Natural killer cell (primary cell): Measurements from ENCODE around the gene SCGB1D1. TPM values are rescaled to one million over a fixed set of nuclear protein-coding genes. Genes with fewer than 3 reads are reported as not detected.
"Not testable (repeated sequence)": the region's sequence is repeated elsewhere in the genome, so short reads cannot be mapped to it uniquely, and the experiment has no call there.

Experiments
- ATAC-seq, 3 donors: fragments of 150-1000 bp in 2 of 3; fragments of 200-7000 bp in 1 of 3; cut with Tn5 transposase; 1 replicate in 1 of 3; 2 replicates in 2 of 3; pipeline ENCODE4 v1.10.0; 2021; ENCODE audit warnings: mild to moderate bottlenecking in 2 of 3, moderate library complexity in 2 of 3
- DNase-seq, 2 donors: peaks; one replicate each; pipeline versions ENCODE4 v3.0.0 to v3.0.0-alpha.2; 2013 to 2021; ENCODE audit warnings: mixed read lengths in 1 of 2
- H3K27ac ChIP-seq: one replicate; pipeline ENCODE4 v1.5.1; 2013; ENCODE audit warnings: mild to moderate bottlenecking, low read length
- H3K27me3 ChIP-seq: one replicate; pipeline ENCODE4 v1.6.1; 2013; ENCODE audit warnings: low read length; ENCODE audit not compliant: control insufficient read depth, insufficient read depth
- H3K36me3 ChIP-seq: one replicate; pipeline ENCODE4 v1.6.1; 2013; ENCODE audit warnings: low read length; ENCODE audit not compliant: control insufficient read depth, insufficient read depth
- H3K4me1 ChIP-seq: one replicate; pipeline ENCODE4 v1.6.1; 2013; ENCODE audit warnings: low read length; ENCODE audit not compliant: control insufficient read depth, insufficient read depth
- H3K4me3 ChIP-seq: one replicate; pipeline ENCODE4 v1.5.1; 2013; ENCODE audit warnings: low read length
- H3K9me3 ChIP-seq: one replicate; pipeline ENCODE4 v1.6.1; 2013; ENCODE audit warnings: low read length; ENCODE audit not compliant: control insufficient read depth, insufficient read depth
- H3K27ac Mint-ChIP-seq, 2 donors: one replicate each; pipeline ENCODE4 v1.8.0; 2022; ENCODE audit warnings: mild to moderate bottlenecking in 2 of 2, mixed read lengths in 2 of 2, moderate library complexity in 1 of 2
- H3K27me3 Mint-ChIP-seq, 2 donors: one replicate each; pipeline ENCODE4 v1.8.0; 2022; ENCODE audit warnings: low read depth in 2 of 2, mixed read lengths in 2 of 2
- H3K36me3 Mint-ChIP-seq: one replicate; pipeline ENCODE4 v1.8.0; 2022; ENCODE audit warnings: mixed read lengths
- H3K4me1 Mint-ChIP-seq, 2 donors: one replicate each; pipeline ENCODE4 v1.8.0; 2022; ENCODE audit warnings: mixed read lengths in 2 of 2
- H3K4me3 Mint-ChIP-seq: one replicate; pipeline ENCODE4 v1.8.0; 2022; ENCODE audit warnings: mild to moderate bottlenecking, moderate library complexity, mixed read lengths
- H3K9me3 Mint-ChIP-seq, 2 donors: one replicate each; pipeline ENCODE4 v1.8.0; 2022; ENCODE audit warnings: mixed read lengths in 2 of 2
- WGBS: methylation state at CpG from one replicate; pipeline ENCODE4 v1.1.7; 2013; ENCODE audit warnings: missing lambda C conversion rate; ENCODE audit not compliant: insufficient coverage; 5-methylcytosine and 5-hydroxymethylcytosine counted together
- intact Hi-C: fragments of 100-400 bp; cut with micrococcal nuclease; formaldehyde crosslinking; loops from one replicate; pipeline ENCODE4 v1.14.2; 2022
- total RNA-seq, 4 donors: library from RNA; stranded (reverse); fragments of 120-200 nt in 1 of 4; gene quantifications; one replicate each; pipeline versions ENCODE4 v1.2.3 to v1.2.4, GENCODE V29; 2013 to 2022
- TF ChIP-seq, protein P1 (sequence below): fragments of 200-600 bp; IDR thresholded peaks from one replicate; pipeline ENCODE4 v1.8.0; 2022; ENCODE audit warnings: antibody characterized with exemption

The SCGB1D1 gene
- total RNA-seq, 3 donors from 2014 or later (not counting 1 experiment from before 2014, with no cell fraction given) = not detected

DNA sequence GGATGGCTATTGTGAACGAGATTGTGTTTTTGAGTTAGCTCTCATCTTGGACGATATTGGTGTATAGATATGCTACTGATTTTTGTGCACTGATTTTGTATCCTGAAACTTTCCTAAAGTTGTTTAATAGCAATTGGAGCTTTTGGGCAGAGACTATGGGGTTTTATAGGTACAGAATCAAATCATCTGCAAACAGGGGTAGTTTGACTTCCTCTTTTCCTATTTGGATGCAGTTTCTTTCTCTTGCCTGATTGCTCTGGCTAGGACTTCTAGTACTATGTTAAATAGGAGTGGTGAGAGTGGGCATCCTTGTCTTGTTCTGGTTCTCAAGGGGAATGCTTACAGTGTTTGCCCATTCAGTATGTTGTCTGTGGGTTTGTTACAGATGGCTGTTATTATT lies 8.9 kb upstream of the SCGB1D1 start:
- Mint-ChIP-seq H3K9me3 (no peaks in the 10 kb centered on the region), H3K4me1 (no peaks in the 10 kb centered on the region), H3K27me3 (peaks cover 11 to 25% of the 10 kb centered on the region in 2 donors), H3K36me3 (no peaks in the 10 kb centered on the region), H3K27ac (no peak overlapping the region), H3K4me3 (no peak overlapping the region)
- H3K9me3 ChIP-seq = no peaks in the 10 kb centered on the region
- H3K36me3 ChIP-seq = no peaks in the 10 kb centered on the region
- intact Hi-C loops = no loop called here
- H3K4me1 ChIP-seq = no peaks in the 10 kb centered on the region
- no peak overlapping the region for H3K4me3 ChIP-seq
- no peak overlapping the region for H3K27ac ChIP-seq
- peaks cover 1% of the 10 kb centered on the region for H3K27me3 ChIP-seq
- WGBS = 87% methylated on average over 2 of the region's 2 CpGs
- TF ChIP-seq, protein P1, sequence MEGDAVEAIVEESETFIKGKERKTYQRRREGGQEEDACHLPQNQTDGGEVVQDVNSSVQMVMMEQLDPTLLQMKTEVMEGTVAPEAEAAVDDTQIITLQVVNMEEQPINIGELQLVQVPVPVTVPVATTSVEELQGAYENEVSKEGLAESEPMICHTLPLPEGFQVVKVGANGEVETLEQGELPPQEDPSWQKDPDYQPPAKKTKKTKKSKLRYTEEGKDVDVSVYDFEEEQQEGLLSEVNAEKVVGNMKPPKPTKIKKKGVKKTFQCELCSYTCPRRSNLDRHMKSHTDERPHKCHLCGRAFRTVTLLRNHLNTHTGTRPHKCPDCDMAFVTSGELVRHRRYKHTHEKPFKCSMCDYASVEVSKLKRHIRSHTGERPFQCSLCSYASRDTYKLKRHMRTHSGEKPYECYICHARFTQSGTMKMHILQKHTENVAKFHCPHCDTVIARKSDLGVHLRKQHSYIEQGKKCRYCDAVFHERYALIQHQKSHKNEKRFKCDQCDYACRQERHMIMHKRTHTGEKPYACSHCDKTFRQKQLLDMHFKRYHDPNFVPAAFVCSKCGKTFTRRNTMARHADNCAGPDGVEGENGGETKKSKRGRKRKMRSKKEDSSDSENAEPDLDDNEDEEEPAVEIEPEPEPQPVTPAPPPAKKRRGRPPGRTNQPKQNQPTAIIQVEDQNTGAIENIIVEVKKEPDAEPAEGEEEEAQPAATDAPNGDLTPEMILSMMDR = no peak
- ATAC-seq (no peak), DNase-seq (no peak)

DNA sequence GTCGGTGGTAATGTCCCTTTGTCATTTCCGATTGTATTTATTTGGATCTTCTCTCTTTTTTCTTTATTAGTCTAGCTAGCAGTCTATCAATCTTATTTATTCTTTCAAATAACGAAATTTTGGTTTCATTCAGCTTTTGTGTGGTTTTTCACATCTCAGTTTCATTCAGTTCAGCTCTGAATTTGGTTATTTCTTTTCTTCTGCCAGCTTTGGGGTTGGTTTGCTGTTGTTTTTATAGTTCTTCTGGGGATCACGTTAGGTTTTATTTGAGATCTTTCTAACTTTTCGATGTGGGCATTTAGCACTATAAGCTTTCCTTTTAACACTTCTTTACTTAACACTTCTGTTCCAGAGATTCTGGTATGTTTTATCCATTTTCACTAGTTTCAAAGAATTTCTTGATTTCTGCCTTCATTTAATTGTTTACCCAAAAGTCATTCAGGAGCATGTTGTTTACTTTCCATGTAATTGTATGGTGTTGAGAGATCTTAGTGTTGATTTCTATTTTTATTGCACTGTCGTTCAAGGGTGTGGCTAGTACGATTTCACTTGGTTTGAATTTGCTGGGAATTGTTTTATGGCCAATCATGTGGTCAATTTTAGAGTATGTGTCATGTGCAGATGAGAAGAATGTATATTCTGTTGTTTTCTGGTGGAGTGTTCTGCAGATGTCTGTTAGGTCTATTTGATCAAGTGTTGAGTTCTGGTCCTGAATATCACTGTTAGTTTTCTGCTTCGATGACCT lies 7.7 kb upstream of the SCGB1D1 start:
- Histone ChIP-seq H3K27me3 (no peaks in the 10 kb centered on the region), H3K9me3 (no peaks in the 10 kb centered on the region), H3K27ac (no peak overlapping the region), H3K36me3 (no peaks in the 10 kb centered on the region), H3K4me3 (no peak overlapping the region), H3K4me1 (no peaks in the 10 kb centered on the region)
- no peak for DNase-seq
- intact Hi-C loops = no loop called here
- 60% methylated on average over 5 of the region's 8 CpGs for WGBS
- Mint-ChIP-seq H3K4me3 (no peak overlapping the region), H3K4me1 (no peaks in the 10 kb centered on the region), H3K27me3 (peaks cover 11 to 25% of the 10 kb centered on the region in 2 donors), H3K27ac (no peak overlapping the region), H3K36me3 (no peaks in the 10 kb centered on the region), H3K9me3 (no peaks in the 10 kb centered on the region)
- TF ChIP-seq, protein P1 = no peak
- ATAC-seq = no peak

DNA sequence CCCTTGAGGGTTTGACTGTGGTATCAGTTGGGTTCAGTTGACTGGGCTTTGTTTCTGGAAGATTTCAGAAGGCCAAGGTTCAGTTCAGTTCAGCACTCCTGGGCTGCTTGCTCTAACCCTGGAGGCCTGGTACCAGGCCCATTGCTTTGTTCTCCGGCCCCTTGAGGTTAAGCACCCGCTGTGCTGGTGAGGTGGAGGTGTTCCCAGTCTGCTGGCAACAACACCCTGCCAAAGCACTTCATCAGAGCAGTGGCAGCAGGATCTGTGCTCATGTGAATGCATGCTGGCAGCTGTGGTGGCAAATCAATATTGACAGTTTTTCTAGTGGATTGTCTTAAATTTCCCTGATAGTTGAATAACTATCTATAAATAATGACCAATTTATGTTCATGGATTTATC lies 3.8 kb upstream of the SCGB1D1 start:
- 87% methylated on average over 2 of the region's 2 CpGs for WGBS
- intact Hi-C loops = no loop called here
- Histone ChIP-seq H3K9me3 (no peaks in the 10 kb centered on the region), H3K27ac (no peak overlapping the region), H3K4me3 (no peak overlapping the region), H3K4me1 (no peaks in the 10 kb centered on the region), H3K27me3 (no peaks in the 10 kb centered on the region), H3K36me3 (no peaks in the 10 kb centered on the region)
- ATAC-seq = no peak
- H3K9me3 Mint-ChIP-seq = no peaks in the 10 kb centered on the region
- H3K27me3 Mint-ChIP-seq = peaks cover 21 to 43% of the 10 kb centered on the region in 2 donors
- TF ChIP-seq, protein P1 = no peak
- H3K36me3 Mint-ChIP-seq = no peaks in the 10 kb centered on the region
- DNase-seq = no peak
- H3K4me3 Mint-ChIP-seq = no peak overlapping the region
- H3K4me1 Mint-ChIP-seq = no peaks in the 10 kb centered on the region
- no peak overlapping the region for H3K27ac Mint-ChIP-seq

DNA sequence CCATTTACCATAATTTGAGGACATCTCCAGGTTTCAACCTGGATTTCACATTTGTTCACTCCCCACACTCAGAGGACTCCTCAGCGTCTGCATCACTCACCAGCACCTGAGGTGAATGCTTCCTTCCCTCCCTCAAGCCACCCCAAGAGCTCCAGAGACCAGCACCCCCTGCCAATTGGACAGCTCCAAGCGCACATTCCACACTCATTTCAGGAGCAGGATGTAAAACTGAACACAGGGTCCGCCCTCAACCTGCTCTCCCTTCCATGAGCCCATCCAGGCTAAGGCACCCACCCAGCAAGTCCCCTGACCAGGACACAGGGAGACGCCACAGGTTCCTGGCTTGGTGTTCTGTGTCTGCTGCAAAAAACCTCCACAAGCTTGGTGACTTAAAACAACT lies 3.9 kb downstream of the SCGB1D1 start:
- Mint-ChIP-seq H3K4me1 (no peaks in the 10 kb centered on the region), H3K4me3 (no peak overlapping the region), H3K9me3 (no peaks in the 10 kb centered on the region), H3K27me3 (peaks cover 34 to 65% of the 10 kb centered on the region in 2 donors), H3K27ac (no peak overlapping the region), H3K36me3 (no peaks in the 10 kb centered on the region)
- DNase-seq (no peak), ATAC-seq (no peak)
- no peak overlapping the region for H3K27ac ChIP-seq
- H3K36me3 ChIP-seq = no peaks in the 10 kb centered on the region
- H3K4me1 ChIP-seq = no peaks in the 10 kb centered on the region
- H3K9me3 ChIP-seq = no peaks in the 10 kb centered on the region
- intact Hi-C loops = no loop called here
- peaks cover 3% of the 10 kb centered on the region for H3K27me3 ChIP-seq
- no peak overlapping the region for H3K4me3 ChIP-seq
- TF ChIP-seq, protein P1 = no peak
- 64% methylated on average over 4 of the region's 4 CpGs for WGBS

DNA sequence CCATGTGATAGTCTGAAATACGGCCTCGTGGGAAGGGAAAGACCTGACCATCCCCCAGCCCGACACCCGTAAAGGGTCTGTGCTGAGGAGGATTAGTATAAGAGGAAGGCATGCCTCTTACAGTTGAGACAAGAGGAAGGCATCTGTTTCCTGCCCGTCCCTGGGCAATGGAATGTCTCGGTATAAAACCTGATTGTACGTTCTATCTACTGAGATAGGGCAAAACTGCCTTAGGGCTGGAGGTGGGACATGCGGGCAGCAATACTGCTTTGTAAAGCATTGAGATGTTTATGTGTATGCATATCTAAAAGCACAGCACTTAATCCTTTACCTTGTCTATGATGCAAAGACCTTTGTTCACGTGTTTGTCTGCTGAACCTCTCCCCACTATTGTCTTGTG lies 5.0 kb downstream of the SCGB1D1 start:
- H3K27ac ChIP-seq, H3K4me3 Mint-ChIP-seq, H3K9me3 ChIP-seq, H3K4me1 ChIP-seq, H3K36me3 Mint-ChIP-seq, ATAC-seq, H3K9me3 Mint-ChIP-seq, H3K4me1 Mint-ChIP-seq, H3K27ac Mint-ChIP-seq, H3K36me3 ChIP-seq, DNase-seq, H3K27me3 ChIP-seq, intact Hi-C loops, H3K4me3 ChIP-seq: not testable (repeated sequence)
- H3K27me3 Mint-ChIP-seq = peaks cover 30 to 62% of the 10 kb centered on the region in 2 donors
- 0% methylated on average over 3 of the region's 9 CpGs for WGBS
